Activated CD4-positive, alpha-beta T cell treated with anti-CD3 and anti-CD28 coated beads, Interleukin-2, amount 50 U/mL, for 24 hours (primary cell): Measurements from ENCODE around the gene TRNAU1AP.
"Not testable (repeated sequence)": the region's sequence is repeated elsewhere in the genome, so short reads cannot be mapped to it uniquely, and the experiment has no call there.

Source experiments
- DNase-seq, 2 donors: peaks; one replicate each; pipeline ENCODE4 v3.0.0-alpha.2; 2020; ENCODE audit warnings: low read depth in 1 of 2, low spot score in 1 of 2

The TRNAU1AP gene

GRCh38 chr1:28552758-28553663, at the start of gene TRNAU1AP:
TRNAU1AP (plus strand) TSS chr1:28553085; CDS start chr1:28553111, 26 bp downstream.
- DNase-seq, result peak; percentile 92 to 97

GRCh38 chr1:28503117-28503516, 49.8 kb upstream of the TRNAU1AP start:
- no peak for DNase-seq

- peak; percentile 80 to 96 for DNase-seq
Measured at GRCh38 chr1:28505406-28506187, 47.3 kb upstream of the TRNAU1AP start, which contains the start of gene RCC1. RCC1 (plus strand) TSS chr1:28506043; CDS start chr1:28529867, 23,824 bp downstream.

GRCh38 chr1:28506907-28507246, 46.0 kb upstream of the TRNAU1AP start:
- DNase-seq, result no peak

GRCh38 chr1:28507247-28507645, 45.6 kb upstream of the TRNAU1AP start:
- DNase-seq, result peak; percentile 34 to 40

- peak; percentile 23 to 35 for DNase-seq
Measured at GRCh38 chr1:28507646-28508434, 45.0 kb upstream of the TRNAU1AP start.

- peak; percentile 17 to 33 for DNase-seq
Measured at GRCh38 chr1:28508435-28508754, 44.5 kb upstream of the TRNAU1AP start.

GRCh38 chr1:28509705-28510272, 43.1 kb upstream of the TRNAU1AP start:
- peak; percentile 51 for DNase-seq

- DNase-seq, result peak; percentile 45 to 56
Measured at GRCh38 chr1:28510273-28510969, 42.5 kb upstream of the TRNAU1AP start.

GRCh38 chr1:28510970-28511440, 41.9 kb upstream of the TRNAU1AP start:
- DNase-seq, result peak in 1 of 2 donors; percentile 57

GRCh38 chr1:28512058-28512611, 40.8 kb upstream of the TRNAU1AP start:
- peak; percentile 27 to 32 for DNase-seq

- not testable (repeated sequence) for DNase-seq
Measured at GRCh38 chr1:28514445-28514933, 38.4 kb upstream of the TRNAU1AP start.

- DNase-seq, result no peak
Measured at GRCh38 chr1:28516518-28516956, 36.3 kb upstream of the TRNAU1AP start.

GRCh38 chr1:28517649-28517999, 35.3 kb upstream of the TRNAU1AP start:
- DNase-seq, result no peak

- DNase-seq, result peak; percentile 82 to 89
Measured at GRCh38 chr1:28518000-28518744, 34.7 kb upstream of the TRNAU1AP start.

- peak; percentile 28 to 31 for DNase-seq
Measured at GRCh38 chr1:28518745-28519341, 34.0 kb upstream of the TRNAU1AP start.

GRCh38 chr1:28519946-28520725, 32.7 kb upstream of the TRNAU1AP start:
- DNase-seq, result no peak

GRCh38 chr1:28520796-28521195, 32.1 kb upstream of the TRNAU1AP start:
- DNase-seq, result not testable (repeated sequence)
